Measurements from ENCODE around the gene NPLOC4. TPM values are rescaled to one million over a fixed set of nuclear protein-coding genes. Genes with fewer than 3 reads are reported as not detected.

The NPLOC4 gene
- total and polyA plus RNA-seq, 2 of the 13 experiments (the other 11 are each of a cell fraction or from before 2014, with no cell fraction given) = 57.0 to 97.0 TPM

GRCh38 chr17:81515530-81516041 lies 121.3 kb downstream of the NPLOC4 start:
- H3K9ac ChIP-seq (ENCODE audit: insufficient read depth, low read depth, low read length) = peak overlapping the region; percentile 99; the same call in 1 of the 2 replicates
- peak overlapping the region; percentile 97 for H3K4me2 ChIP-seq (ENCODE audit: low read depth, low read length)
- intact Hi-C loops (cut with micrococcal nuclease; ENCODE audit: unreplicated experiment) = loop anchor here (10.0 kb wide), 1 partner anchor 121 kb away; the partner anchor contains the start of gene BAHCC1
- FAIRE-seq (no peak), ATAC-seq (no peak), DNase-seq (ENCODE audit: low spot score) (no peak)
- POLR2A ChIA-PET = interaction anchor here (0.5 to 4.3 kb wide), 7 partner anchors 8 to 277 kb away, joined by 3 to 27 read pairs (median 3); partner anchors contain the start of genes FAAP100, NDUFAF8 and TEPSIN
- no TSS peak for BruUV-seq (replicated peaks)
- H2AFZ ChIP-seq (ENCODE audit: low read length) = no peak overlapping the region
- peak overlapping the region; percentile 43 for H3K27ac ChIP-seq (ENCODE audit: extremely low read length, insufficient read depth, low read length)
- peaks cover 20% of the 10 kb centered on the region for H3K79me2 ChIP-seq (ENCODE audit: insufficient read depth, low read length)
- H3K4me1 ChIP-seq (ENCODE audit: insufficient read depth, low read length) = peaks cover 55% of the 10 kb centered on the region
- H3K4me3 ChIP-seq (replicated peaks in 1 of 3; ENCODE audit: insufficient read depth in 1 of 3, low read depth in 2 of 3, low read length in 3 of 3) = peak overlapping the region; percentile 54 to 88 (median 75)
- peaks cover 18% of the 10 kb centered on the region for H4K20me1 ChIP-seq (ENCODE audit: insufficient read depth, low read length)
- WGBS (ENCODE audit: low lambda C conversion rate) = 62% methylated on average over 19 of the region's 19 CpGs
- peaks cover 0 to 11% of the 10 kb centered on the region in 2 experiments; a peak in 3 of 5 replicates for H3K27me3 ChIP-seq (ENCODE audit: control insufficient read depth in 1 of 2, insufficient read depth in 2 of 2, low read length in 2 of 2)
- CTCF ChIA-PET (ENCODE audit: low intra/inter-chr PET ratio, low total read pairs) = no interaction called here
- in situ Hi-C loops (cut with HindIII; ENCODE audit: extremely low pct_ligation_motif_present, low pct_unique_long_range_greater_than_20kb) = no loop called here
- no peaks in the 10 kb centered on the region for H3K9me3 ChIP-seq (ENCODE audit: low read length)
- peaks cover 9 to 16% of the 10 kb centered on the region in 2 experiments for H3K36me3 ChIP-seq (replicated peaks in 1 of 2; ENCODE audit: control insufficient read depth in 1 of 2, insufficient read depth in 2 of 2, low read length in 2 of 2)
- no peak for TF ChIP-seq ZNF513 (CRISPR knock-in tag; conservative IDR thresholded peaks at IDR 0.05)
- TF ChIP-seq ELF3 (CRISPR knock-in tag; IDR thresholded peaks at IDR 0.05) = no peak
- TF ChIP-seq ZNF782 (CRISPR knock-in tag; IDR thresholded peaks at IDR 0.05; ENCODE audit: borderline replicate concordance) = no peak
- TF ChIP-seq NBN (conservative IDR thresholded peaks at IDR 0.05) = no peak
- TF ChIP-seq MTA1 (CRISPR knock-in tag; IDR thresholded peaks at IDR 0.05; ENCODE audit: borderline replicate concordance) = 0 out of 2 replicates have a peak, but pooled peaks have one; percentile 3
- TF ChIP-seq HMGXB3 (CRISPR knock-in tag; IDR thresholded peaks at IDR 0.05; ENCODE audit: borderline replicate concordance) = no peak
- TF ChIP-seq ZNF124 (CRISPR knock-in tag; IDR thresholded peaks at IDR 0.05) = no peak
- TF ChIP-seq ZNF17 (CRISPR knock-in tag; IDR thresholded peaks at IDR 0.05) = 0 out of 2 replicates have a peak, but pooled peaks have one; percentile 52
- no peak for TF ChIP-seq RARA (CRISPR knock-in tag; IDR thresholded peaks at IDR 0.05)
- no peak for TF ChIP-seq HNF1A (IDR thresholded peaks at IDR 0.05; ENCODE audit: low read depth)
- TF ChIP-seq HNF1A (CRISPR knock-in tag; IDR thresholded peaks at IDR 0.05; ENCODE audit: borderline replicate concordance) = no peak
- no peak for TF ChIP-seq GLMP (CRISPR knock-in tag; IDR thresholded peaks at IDR 0.05; ENCODE audit: borderline replicate concordance)
- TF ChIP-seq FOXP1 (IDR thresholded peaks at IDR 0.05) = no peak
- no peak for TF ChIP-seq FOXP1 (CRISPR knock-in tag; IDR thresholded peaks at IDR 0.05)

Data from HepG2 (cell line).